GM20000 (cell line): Measurements from ENCODE around the gene PGBD5.

Experiments used
- DNase-seq: peaks from one replicate; pipeline ENCODE4 v3.0.0; 2012; ENCODE audit warnings: low spot score
- TF ChIP-seq, protein P1 (sequence below): IDR thresholded peaks from 2 replicates; pipeline ENCODE4 v1.5.1; 2012; ENCODE audit warnings: mild to moderate bottlenecking, control low read depth; ENCODE audit errors: extremely low read depth, missing control alignments

PGBD5 gene

DNA sequence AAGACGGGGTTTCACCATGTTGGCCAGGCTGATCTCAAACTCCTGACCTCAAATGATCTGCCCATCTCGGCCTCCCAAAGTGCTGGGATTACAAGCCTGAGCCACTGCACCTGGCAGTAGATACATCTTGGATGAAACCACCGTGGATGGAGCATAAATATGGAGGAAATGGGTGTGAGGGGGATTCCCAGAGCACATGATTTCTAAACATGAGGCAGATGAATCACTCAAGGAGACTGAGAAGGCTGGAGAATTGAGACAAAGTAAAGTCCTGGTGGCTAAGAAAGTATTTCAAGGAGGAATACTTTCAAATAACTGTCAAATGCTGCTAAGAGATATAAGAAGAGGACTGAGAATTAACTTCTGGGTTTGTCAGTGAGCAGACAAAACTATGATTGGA lies 5.4 kb upstream of the PGBD5 start:
- DNase-seq: no peak
- TF ChIP-seq, protein P1, sequence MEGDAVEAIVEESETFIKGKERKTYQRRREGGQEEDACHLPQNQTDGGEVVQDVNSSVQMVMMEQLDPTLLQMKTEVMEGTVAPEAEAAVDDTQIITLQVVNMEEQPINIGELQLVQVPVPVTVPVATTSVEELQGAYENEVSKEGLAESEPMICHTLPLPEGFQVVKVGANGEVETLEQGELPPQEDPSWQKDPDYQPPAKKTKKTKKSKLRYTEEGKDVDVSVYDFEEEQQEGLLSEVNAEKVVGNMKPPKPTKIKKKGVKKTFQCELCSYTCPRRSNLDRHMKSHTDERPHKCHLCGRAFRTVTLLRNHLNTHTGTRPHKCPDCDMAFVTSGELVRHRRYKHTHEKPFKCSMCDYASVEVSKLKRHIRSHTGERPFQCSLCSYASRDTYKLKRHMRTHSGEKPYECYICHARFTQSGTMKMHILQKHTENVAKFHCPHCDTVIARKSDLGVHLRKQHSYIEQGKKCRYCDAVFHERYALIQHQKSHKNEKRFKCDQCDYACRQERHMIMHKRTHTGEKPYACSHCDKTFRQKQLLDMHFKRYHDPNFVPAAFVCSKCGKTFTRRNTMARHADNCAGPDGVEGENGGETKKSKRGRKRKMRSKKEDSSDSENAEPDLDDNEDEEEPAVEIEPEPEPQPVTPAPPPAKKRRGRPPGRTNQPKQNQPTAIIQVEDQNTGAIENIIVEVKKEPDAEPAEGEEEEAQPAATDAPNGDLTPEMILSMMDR: no peak

DNA sequence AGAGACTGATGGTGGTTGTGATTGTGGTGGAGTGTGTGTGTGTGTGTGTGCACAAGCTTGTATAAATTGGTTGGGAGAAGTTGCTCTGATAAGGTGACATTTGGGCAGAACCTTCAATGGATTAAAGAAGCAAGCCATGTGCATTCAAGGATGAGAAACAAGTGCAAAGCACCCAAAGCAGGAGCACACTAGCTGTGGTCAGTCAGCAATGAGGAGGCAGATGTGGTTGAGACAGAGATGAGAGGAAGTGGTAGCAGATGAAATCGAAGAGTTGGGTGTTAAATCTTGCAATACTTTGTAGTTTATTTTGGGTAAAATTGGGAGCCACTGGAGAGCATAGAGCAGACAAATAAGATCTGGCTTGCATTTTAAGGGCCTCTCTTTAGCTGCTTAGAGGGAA lies 4.4 kb upstream of the PGBD5 start:
- TF ChIP-seq, protein P1: no peak
- no peak for DNase-seq

DNA sequence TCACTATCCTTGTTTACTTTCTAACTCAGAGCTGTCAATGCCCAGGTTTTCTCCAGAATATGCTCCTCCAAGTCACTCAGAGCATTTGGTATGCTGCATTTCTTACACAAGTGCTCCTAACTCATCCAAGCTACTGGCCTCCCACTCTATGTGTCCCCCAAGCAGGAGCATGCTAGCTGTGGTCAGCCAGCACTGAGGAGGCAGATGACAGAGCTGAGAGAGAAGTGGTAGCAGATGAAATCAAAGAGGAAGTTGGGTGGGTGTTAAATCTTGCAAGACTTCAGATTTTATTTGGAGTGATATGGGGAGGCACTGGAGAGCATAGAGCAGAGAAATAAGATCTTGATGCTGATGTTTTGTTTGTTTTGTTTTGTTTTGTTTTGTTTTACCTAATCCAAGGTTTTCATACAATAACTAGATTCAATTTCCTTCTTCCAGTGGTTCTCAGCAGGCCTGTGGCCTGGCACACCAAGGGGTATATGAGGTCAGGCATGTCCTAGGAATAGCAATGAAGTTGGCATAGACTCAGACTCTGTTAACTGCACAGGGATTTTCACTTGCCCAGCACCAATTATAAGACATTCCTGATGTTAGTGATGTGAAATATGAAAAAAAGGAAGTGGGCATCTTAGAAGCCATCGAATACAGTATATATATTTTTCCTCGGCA lies 3.1 kb upstream of the PGBD5 start:
- TF ChIP-seq, protein P1: no peak
- DNase-seq: no peak

DNA sequence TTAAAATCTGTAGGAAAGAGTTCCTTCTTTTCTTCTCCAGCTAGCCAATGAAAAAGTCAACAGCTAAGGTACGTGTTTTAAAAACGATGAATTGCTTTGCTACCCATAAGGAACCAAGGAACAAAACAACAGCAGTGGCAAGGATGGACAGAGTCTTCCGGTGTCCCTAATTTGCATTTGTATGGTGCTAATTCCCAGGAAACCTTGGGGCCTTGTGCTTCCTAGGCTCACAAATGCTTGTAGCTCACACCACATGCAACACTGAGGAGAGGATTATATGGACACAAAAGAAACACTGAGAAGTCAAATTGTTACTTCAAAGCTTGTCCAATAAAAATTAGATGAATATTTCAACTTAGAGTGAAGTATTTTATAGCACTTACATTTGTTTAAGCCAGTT lies 1.8 kb upstream of the PGBD5 start:
- TF ChIP-seq, protein P1: no peak
- no peak for DNase-seq

DNA sequence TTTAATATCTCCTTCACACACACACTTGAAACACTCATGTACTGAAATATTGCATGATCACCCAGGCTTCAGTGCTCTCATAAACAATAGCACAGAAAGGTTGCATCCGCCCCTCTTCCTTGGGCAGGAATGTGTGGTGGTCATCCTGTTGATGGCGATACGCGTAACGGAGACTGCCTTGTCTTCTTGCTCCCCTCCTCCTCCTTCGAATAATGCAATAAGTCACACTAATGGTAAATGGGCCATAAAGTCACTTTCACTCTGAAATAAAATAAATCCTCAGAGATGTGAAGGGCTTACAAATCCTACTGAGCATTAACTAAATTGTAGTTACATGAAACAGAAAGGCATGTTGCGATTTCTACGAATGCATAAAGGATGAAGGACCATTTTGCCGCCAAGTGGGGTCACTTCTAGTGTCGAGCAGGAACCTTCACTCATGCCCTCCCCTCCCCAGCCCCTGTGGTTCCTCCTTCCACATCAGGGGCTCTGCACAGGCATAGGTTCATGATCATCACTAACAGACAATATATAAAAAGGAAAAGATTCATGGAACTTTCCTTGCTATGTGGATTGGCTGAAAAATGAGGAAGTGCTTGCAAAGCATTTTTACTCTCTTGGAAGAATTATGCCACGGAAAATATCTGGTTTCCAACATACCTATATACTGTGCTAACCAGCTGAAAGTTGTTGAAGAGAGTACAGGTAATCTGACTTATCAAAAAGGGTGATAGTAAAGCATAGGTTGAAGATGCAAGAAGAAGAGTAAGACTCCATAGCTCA lies 1.2 kb upstream of the PGBD5 start:
- TF ChIP-seq, protein P1: no peak
- no peak for DNase-seq

DNA sequence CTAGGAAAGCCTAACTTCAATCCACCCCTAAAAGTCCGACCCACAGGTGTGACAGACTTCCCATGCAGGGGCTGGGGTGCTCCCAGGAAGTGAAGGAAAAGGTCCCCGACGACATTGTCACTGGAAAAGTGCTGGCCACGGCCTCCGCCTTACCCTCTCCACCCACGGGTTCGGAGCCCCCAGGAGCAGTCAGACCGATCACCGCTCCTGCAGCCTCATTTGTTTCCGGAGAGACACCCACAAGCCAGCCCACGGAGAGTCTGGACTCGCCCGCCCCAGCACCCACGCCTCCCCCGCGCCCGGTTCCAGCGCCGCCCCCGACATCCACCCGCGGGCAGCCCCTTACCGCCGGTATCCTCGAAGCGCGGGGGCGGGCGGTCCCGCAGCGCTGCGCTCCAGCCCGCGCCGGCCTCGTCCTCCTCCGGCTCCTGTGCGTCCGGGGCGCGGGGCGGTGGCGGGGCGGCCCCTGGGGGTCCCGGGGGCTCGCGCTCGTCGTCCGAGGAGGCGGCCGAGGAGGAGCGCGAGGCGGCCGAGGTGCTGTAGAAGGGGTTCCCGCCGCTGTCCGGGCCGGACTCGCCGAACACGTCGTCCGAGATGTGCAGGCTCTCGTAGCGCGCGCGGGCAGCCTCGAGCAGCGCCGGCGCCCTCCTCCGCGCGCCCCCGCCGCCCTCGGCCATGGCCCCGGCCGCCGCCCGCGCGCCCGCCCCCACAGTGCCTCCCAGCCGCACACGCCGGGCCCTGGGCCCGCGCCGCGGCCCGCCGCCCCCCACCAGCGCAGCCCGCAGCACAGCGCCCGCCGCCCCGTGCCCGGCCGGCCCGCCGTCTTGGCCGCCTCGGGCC lies 660 bp downstream of the PGBD5 start:
- no peak for DNase-seq
- TF ChIP-seq, protein P1: no peak
